Neural cell (in vitro differentiated cells): ENCODE measurements around the gene KCNIP3.

ENCODE experiments used
- EZH2 ChIP-seq: fragments of 200-600, 300-800 bp; shearing (Covaris generic), sonication (generic); IDR thresholded peaks from 2 replicates; pipeline ENCODE4 v1.6.1; 2014; ENCODE audit warnings: antibody characterized with exemption, low read length, borderline replicate concordance, mild to moderate bottlenecking; ENCODE audit not compliant: insufficient read depth, poor library complexity, severe bottlenecking
- SMC3 ChIP-seq: fragments of 450-650 bp; conservative IDR thresholded peaks from 2 replicates; pipeline ENCODE4 v1.6.1; 2014; ENCODE audit warnings: antibody characterized with exemption, mild to moderate bottlenecking, moderate library complexity; ENCODE audit not compliant: poor library complexity
- TAF1 ChIP-seq: IDR thresholded peaks from 2 replicates; pipeline ENCODE4 v1.6.1; 2012; ENCODE audit warnings: low read depth

DNA sequence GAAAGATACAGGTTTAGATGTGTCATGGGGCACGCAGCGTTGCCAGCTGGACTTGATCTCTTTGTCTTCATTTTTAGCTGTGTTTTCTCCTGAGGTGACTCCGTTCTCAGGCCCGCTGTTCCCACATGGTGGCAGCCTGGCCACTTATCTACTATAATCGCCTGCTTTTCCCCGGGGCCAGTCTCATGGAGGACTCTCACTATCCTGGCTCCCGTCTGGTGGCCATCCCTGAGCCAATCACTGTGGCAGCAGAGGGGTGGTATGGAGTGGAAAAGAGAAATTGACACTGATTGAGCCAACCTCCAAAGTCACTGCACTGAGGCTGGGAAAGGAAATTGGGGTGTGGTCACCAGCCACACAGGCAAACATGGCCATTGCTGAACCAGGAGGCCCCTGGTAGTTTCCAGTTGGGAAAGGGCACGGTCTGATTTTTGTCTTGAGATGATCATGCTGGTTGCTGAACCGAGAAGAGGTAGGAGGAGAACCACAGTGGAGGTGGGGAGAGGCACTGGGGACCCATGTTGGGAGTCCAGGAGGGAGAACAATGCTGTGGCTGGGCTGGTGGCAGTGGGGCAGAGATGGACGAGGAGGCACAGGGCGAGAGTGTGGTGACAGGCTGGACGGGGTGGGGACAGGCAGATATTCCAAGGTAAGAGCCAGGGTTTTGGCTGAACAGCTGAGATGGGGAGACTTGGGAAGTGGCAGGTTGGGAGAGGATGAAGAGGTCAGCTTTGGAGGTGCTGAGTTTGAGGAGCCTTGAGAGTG, 45.6 kb downstream of the KCNIP3 start:
- TF ChIP-seq SMC3 = no peak
- TF ChIP-seq EZH2 = no peak
- TF ChIP-seq TAF1 = no peak
